T-cell (primary cell): ENCODE measurements around the gene GLG1. TPM values are rescaled to one million over a fixed set of nuclear protein-coding genes. Genes with fewer than 3 reads are reported as not detected.

ENCODE experiments used
- ATAC-seq, 4 experiments: fragments of 200-7000 bp in 3 of 4; fragments of 150-1000 bp in 1 of 4; cut with Tn5 transposase; replicated peaks in 1 of 4; 1 replicate in 3 of 4; 2 replicates in 1 of 4; pipeline ENCODE4 v1.10.0; 2021; ENCODE audit warnings: moderate library complexity in 3 of 4, mild to moderate bottlenecking in 2 of 4, moderate number of reproducible peaks in 1 of 4
- CTCF ChIA-PET, 2 donors: fragments of 300-600 bp; sonication (Branson Sonifier 250); formaldehyde crosslinking; loops; one replicate each; lab custom pipeline; 2022; ENCODE audit warnings: antibody characterized with exemption in 2 of 2; lab: Charles Lee
- POLR2A ChIA-PET, 2 donors: fragments of 300-600 bp; sonication (Branson Sonifier 250); formaldehyde crosslinking; loops; one replicate each; lab custom pipeline; 2022; ENCODE audit warnings: antibody characterized with exemption in 2 of 2; lab: Charles Lee
- DNase-seq, 35 experiments: peaks; one replicate each; pipeline versions ENCODE4 v3.0.0 to v3.0.0-alpha.2; 2013 to 2023
- H3K27ac ChIP-seq: one replicate; pipeline ENCODE4 v1.5.1; 2013; ENCODE audit warnings: low read length
- H3K27me3 ChIP-seq, 2 experiments: replicated peaks in 1 of 2; 1 replicate in 1 of 2; 2 replicates in 1 of 2; pipeline versions ENCODE4 v1.6.1 to v1.7.0; 2013; ENCODE audit warnings: low read length in 1 of 2, mixed read lengths in 1 of 2; ENCODE audit not compliant: control insufficient read depth in 2 of 2, insufficient read depth in 2 of 2; ENCODE audit errors: extremely low read depth in 1 of 2
- H3K36me3 ChIP-seq, 2 donors: 1 replicate in 1 of 2; 2 replicates in 1 of 2; pipeline versions ENCODE4 v1.6.1 to v1.7.0; 2013; ENCODE audit warnings: low read length in 1 of 2; ENCODE audit not compliant: control insufficient read depth in 2 of 2, insufficient read depth in 1 of 2; ENCODE audit errors: extremely low read depth in 1 of 2
- H3K4me1 ChIP-seq, 2 experiments: 1 replicate in 1 of 2; 2 replicates in 1 of 2; pipeline versions ENCODE4 v1.6.1 to v1.7.0; 2013; ENCODE audit warnings: low read length in 2 of 2, mixed read lengths in 1 of 2; ENCODE audit not compliant: insufficient read depth in 2 of 2, control insufficient read depth in 1 of 2; ENCODE audit errors: extremely low read depth in 1 of 2
- H3K4me3 ChIP-seq, 2 donors: 1 replicate in 1 of 2; 2 replicates in 1 of 2; pipeline versions ENCODE4 v1.5.1 to v1.7.0; 2013; ENCODE audit warnings: mild to moderate bottlenecking in 2 of 2, low read length in 1 of 2, moderate library complexity in 1 of 2; ENCODE audit not compliant: control insufficient read depth in 1 of 2; ENCODE audit errors: extremely low read depth in 1 of 2
- H3K9me3 ChIP-seq: 2 replicates; pipeline ENCODE4 v1.7.0; 2013
- H3K27ac Mint-ChIP-seq, 2 donors: one replicate each; pipeline ENCODE4 v1.8.0; 2020 to 2021; ENCODE audit warnings: mild to moderate bottlenecking in 2 of 2, mixed read lengths in 2 of 2
- H3K27me3 Mint-ChIP-seq, 2 donors: one replicate each; pipeline ENCODE4 v1.8.0; 2021 to 2022; ENCODE audit warnings: mixed read lengths in 2 of 2
- H3K36me3 Mint-ChIP-seq: one replicate; pipeline ENCODE4 v1.8.0; 2021; ENCODE audit warnings: mixed read lengths
- H3K4me1 Mint-ChIP-seq, 3 donors: one replicate each; pipeline ENCODE4 v1.8.0; 2020 to 2022; ENCODE audit warnings: mixed read lengths in 3 of 3, mild to moderate bottlenecking in 1 of 3
- H3K4me3 Mint-ChIP-seq, 3 donors: one replicate each; pipeline ENCODE4 v1.8.0; 2020 to 2022; ENCODE audit warnings: mild to moderate bottlenecking in 3 of 3, mixed read lengths in 3 of 3, moderate library complexity in 3 of 3
- H3K9me3 Mint-ChIP-seq, 3 donors: one replicate each; pipeline ENCODE4 v1.8.0; 2020 to 2022; ENCODE audit warnings: mixed read lengths in 3 of 3
- WGBS: methylation state at CpG from one replicate; pipeline ENCODE4 v1.1.5; 2013; ENCODE audit warnings: missing lambda C conversion rate; ENCODE audit not compliant: insufficient coverage; 5-methylcytosine and 5-hydroxymethylcytosine counted together
- total RNA-seq, 35 experiments: library from RNA in 6 of 35; stranded (reverse) in 6 of 35; fragments of 120-200 nt in 1 of 35; gene quantifications; one replicate each; pipeline versions ENCODE4 v1.2.1 to v1.2.4 and lab custom pipeline; 2013 to 2026

Gene GLG1
- total RNA-seq, 5 donors from 2014 or later (not counting 1 experiment from before 2014, with no cell fraction given), result 159 to 216 (median 167) TPM

- H3K9me3 ChIP-seq, result no peaks in the 10 kb centered on the region
- WGBS, result 87% methylated on average over 3 of the region's 9 CpGs
- no peak overlapping the region for H3K27ac ChIP-seq
- Mint-ChIP-seq H3K36me3 (peaks cover 26% of the 10 kb centered on the region), H3K27ac (no peak overlapping the region), H3K27me3 (no peaks in the 10 kb centered on the region), H3K4me1 (peaks cover 64 to 73% (median 72%) of the 10 kb centered on the region in 3 donors), H3K4me3 (no peak overlapping the region), H3K9me3 (no peaks in the 10 kb centered on the region)
- ChIA-PET POLR2A (interaction anchor here in 1 of 2 donors (0.7 kb wide), 1 partner anchor 854 kb away, joined by 3 read pairs; no protein-coding TSS in a partner anchor), CTCF (interaction anchor here in 1 of 2 donors (0.7 kb wide), 1 partner anchor 49 kb away, joined by 6 read pairs; no protein-coding TSS in a partner anchor)
- no peaks in the 10 kb centered on the region for H3K27me3 ChIP-seq
- no peak for DNase-seq
- peaks cover 0 to 18% of the 10 kb centered on the region in 2 donors for H3K36me3 ChIP-seq
- H3K4me1 ChIP-seq, result no peaks in the 10 kb centered on the region
- H3K4me3 ChIP-seq, result no peak overlapping the region
- no peak for ATAC-seq
Observed at GRCh38 chr16:74511961-74512360, 95.0 kb downstream of the GLG1 start.

DNA sequence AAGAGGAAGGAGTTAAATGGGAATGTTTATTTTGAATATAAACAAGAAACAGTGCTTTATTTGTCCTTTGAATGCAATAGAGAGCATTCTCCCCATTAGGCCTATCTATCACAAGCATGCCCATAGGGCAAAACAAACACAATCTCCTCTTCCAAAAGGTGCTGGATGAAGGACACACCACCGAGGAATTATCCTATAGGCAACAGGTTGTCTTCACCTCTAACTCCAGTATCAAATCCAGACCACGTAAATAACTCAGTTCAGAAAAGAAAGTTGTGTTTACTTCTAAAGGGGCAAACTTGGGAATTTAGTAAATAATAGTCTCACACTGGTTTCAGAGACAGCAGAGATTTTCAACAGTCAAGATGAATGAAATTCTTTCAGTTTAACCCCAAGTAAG lies 101.9 kb downstream of the GLG1 start:
- WGBS, result no CpG with 5 or more reads among the region's 2 CpGs
- no peak overlapping the region for H3K27ac Mint-ChIP-seq
- ATAC-seq, result no peak
- H3K36me3 Mint-ChIP-seq, result peaks cover 38% of the 10 kb centered on the region
- ChIA-PET CTCF (interaction anchor here in 1 of 2 donors (0.6 kb wide), 1 partner anchor 30 kb away, joined by 9 read pairs; no protein-coding TSS in a partner anchor), POLR2A (no interaction called here)
- Histone ChIP-seq H3K4me1 (no peaks in the 10 kb centered on the region), H3K27ac (no peak overlapping the region), H3K36me3 (peaks cover 5 to 50% of the 10 kb centered on the region in 2 donors), H3K27me3 (no peaks in the 10 kb centered on the region), H3K4me3 (no peak overlapping the region), H3K9me3 (no peaks in the 10 kb centered on the region)
- DNase-seq, result no peak
- H3K4me1 Mint-ChIP-seq, result peaks cover 22 to 40% (median 39%) of the 10 kb centered on the region in 3 donors
- no peaks in the 10 kb centered on the region for H3K27me3 Mint-ChIP-seq
- no peak overlapping the region for H3K4me3 Mint-ChIP-seq
- H3K9me3 Mint-ChIP-seq, result no peaks in the 10 kb centered on the region

DNA sequence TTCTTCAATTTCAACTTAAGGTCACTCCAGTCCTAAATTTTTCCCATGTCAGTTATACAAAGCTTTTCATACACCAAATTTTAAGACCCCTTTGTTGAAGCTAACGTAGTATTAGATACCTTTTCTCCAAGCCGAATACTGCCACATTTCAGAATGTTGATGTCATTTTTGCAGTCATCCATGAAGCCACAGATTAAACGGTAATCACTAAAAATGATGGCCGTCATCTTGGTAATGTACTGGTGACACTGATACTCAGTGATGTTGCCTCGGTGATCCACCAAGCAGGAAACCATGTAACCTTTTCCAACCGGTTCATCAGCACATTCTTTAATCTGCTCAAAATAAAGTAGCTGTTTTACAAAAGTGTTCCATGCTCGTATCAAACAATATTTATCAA lies 103.5 kb downstream of the GLG1 start:
- DNase-seq (no peak), ATAC-seq (no peak)
- no peaks in the 10 kb centered on the region for H3K27me3 ChIP-seq
- H3K4me3 ChIP-seq, result no peak overlapping the region
- 89% methylated on average over 5 of the region's 7 CpGs for WGBS
- Mint-ChIP-seq H3K27ac (no peak overlapping the region), H3K9me3 (no peaks in the 10 kb centered on the region), H3K36me3 (peaks cover 34% of the 10 kb centered on the region), H3K27me3 (no peaks in the 10 kb centered on the region), H3K4me1 (peaks cover 22 to 36% (median 34%) of the 10 kb centered on the region in 3 donors), H3K4me3 (no peak overlapping the region)
- POLR2A ChIA-PET, result interaction anchor here in 1 of 2 donors (0.5 kb wide), 1 partner anchor 78 kb away, joined by 4 read pairs; no protein-coding TSS in a partner anchor
- H3K9me3 ChIP-seq, result no peaks in the 10 kb centered on the region
- H3K27ac ChIP-seq, result no peak overlapping the region
- CTCF ChIA-PET, result interaction anchor here in 1 of 2 donors (1.2 kb wide), 1 partner anchor 119 kb away, joined by 3 read pairs; no protein-coding TSS in a partner anchor
- no peaks in the 10 kb centered on the region for H3K4me1 ChIP-seq
- peaks cover 8 to 57% of the 10 kb centered on the region in 2 donors for H3K36me3 ChIP-seq

DNA sequence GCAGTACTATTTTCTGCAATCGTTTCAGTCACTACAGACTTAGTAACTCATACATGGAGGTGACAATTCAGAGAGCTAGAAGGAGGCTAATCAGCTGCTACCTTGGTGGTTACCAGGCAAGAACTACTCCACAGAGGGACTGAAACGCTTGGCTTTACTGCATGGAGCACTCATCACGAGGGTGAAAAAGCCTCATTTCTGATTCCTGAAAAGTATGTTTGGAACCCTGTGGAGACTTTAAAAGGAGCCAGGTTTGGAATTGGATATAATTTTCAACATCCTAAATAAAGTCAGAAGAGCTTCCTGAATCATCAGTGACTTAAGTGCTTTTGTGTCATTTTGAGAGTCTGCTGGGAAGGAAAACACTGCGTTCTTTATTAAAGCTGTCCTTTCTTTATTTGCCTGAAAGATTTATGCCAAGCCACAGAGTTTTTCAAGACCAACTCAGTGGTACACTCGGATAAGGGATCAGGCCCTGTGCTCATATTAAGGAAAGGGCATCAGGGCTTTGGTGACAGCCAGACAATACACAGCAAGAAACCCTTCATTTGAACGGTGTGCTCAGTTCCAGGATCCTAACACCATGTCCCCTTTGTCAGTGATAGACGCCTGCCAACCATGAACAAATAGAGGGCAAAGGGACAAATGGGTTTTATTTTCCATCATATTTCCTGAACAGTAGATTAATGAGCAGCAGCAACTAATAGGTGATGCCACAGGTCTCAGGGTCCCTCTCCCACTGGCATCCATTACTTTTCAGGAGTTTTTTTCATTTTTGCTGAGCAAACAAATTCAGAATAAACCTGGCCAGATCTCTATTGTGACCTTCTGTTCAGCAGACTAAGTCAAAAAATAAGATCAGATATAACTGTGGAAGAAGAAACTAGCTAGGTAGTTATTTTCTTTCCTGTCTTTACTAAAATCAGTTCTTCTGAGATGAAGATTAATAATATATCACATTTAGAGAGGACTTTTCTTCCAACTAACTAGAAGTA lies 105.1 kb downstream of the GLG1 start:
- Mint-ChIP-seq H3K27ac (peak overlapping the region; percentile 28 to 61), H3K9me3 (no peaks in the 10 kb centered on the region), H3K4me3 (no peak overlapping the region), H3K36me3 (peaks cover 28% of the 10 kb centered on the region), H3K27me3 (no peaks in the 10 kb centered on the region), H3K4me1 (peaks cover 22 to 28% (median 27%) of the 10 kb centered on the region in 3 donors)
- ChIA-PET CTCF (no interaction called here), POLR2A (interaction anchor here in 1 of 2 donors (0.6 kb wide), 1 partner anchor 99 kb away, joined by 4 read pairs; no protein-coding TSS in a partner anchor)
- no peaks in the 10 kb centered on the region for H3K4me1 ChIP-seq
- H3K36me3 ChIP-seq, result peaks cover 8 to 45% of the 10 kb centered on the region in 2 donors
- DNase-seq (no peak), ATAC-seq (no peak)
- H3K4me3 ChIP-seq, result no peak overlapping the region
- no peaks in the 10 kb centered on the region for H3K9me3 ChIP-seq
- WGBS, result 88% methylated on average over 2 of the region's 7 CpGs
- no peaks in the 10 kb centered on the region for H3K27me3 ChIP-seq
- no peak overlapping the region for H3K27ac ChIP-seq

DNA sequence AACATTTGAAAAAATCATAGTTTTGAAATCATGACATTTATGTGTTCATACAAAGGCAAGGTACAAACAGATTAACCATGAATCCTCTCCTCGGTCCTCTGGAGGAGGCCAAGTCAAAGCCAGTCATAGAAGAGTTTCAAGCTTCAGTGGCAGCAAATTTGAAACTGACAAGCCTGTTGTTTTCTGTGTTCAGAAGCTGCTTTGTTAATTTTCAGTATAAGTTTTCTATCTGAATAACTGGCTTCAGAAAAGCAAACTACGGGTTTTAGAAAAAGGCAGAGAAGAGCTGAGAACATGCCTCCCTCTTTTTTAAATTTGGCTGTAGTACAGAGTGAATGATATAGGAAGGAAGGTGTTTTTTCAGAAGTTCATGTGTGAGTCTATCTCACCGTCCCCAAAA lies 106.0 kb downstream of the GLG1 start:
- H3K4me3 Mint-ChIP-seq, result no peak overlapping the region
- WGBS, result no CpG with 5 or more reads among the region's 3 CpGs
- ChIA-PET CTCF (no interaction called here), POLR2A (interaction anchor here in 1 of 2 donors (0.6 kb wide), 1 partner anchor 100 kb away, joined by 4 read pairs; no protein-coding TSS in a partner anchor)
- no peak overlapping the region for H3K27ac ChIP-seq
- ATAC-seq, result no peak
- no peaks in the 10 kb centered on the region for H3K27me3 Mint-ChIP-seq
- H3K9me3 Mint-ChIP-seq, result no peaks in the 10 kb centered on the region
- no peaks in the 10 kb centered on the region for H3K9me3 ChIP-seq
- H3K36me3 Mint-ChIP-seq, result peaks cover 25% of the 10 kb centered on the region
- H3K4me1 ChIP-seq, result no peaks in the 10 kb centered on the region
- peak overlapping the region; percentile 44 to 71 for H3K27ac Mint-ChIP-seq
- no peak for DNase-seq
- peaks cover 18 to 25% (median 24%) of the 10 kb centered on the region in 3 donors for H3K4me1 Mint-ChIP-seq
- H3K27me3 ChIP-seq, result no peaks in the 10 kb centered on the region
- H3K36me3 ChIP-seq, result peaks cover 12 to 48% of the 10 kb centered on the region in 2 donors
- H3K4me3 ChIP-seq, result no peak overlapping the region

DNA sequence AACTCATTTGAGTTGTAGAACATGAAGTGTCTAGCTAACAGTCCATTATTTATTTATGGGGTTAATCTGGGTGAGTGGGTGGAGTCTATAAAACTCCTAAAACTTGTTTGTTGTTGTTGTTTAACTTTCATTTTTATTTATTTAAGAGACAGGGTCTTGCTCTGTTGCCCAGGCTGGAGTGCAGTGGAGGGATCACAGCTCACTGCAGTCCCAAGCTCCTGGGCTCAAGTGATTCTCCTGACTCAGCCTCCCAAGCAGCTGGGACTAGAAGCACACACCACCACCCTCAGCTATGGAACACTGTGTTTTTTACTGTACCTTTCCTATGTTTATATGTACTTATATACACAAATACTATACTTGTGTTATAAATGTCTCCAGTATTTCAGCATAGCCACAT lies 107.8 kb downstream of the GLG1 start:
- H3K4me3 ChIP-seq, result no peak overlapping the region
- H3K4me1 ChIP-seq, result no peaks in the 10 kb centered on the region
- Mint-ChIP-seq H3K4me1 (peaks cover 9 to 20% (median 20%) of the 10 kb centered on the region in 3 donors), H3K4me3 (no peak overlapping the region), H3K27ac (peak overlapping the region; percentile 11 to 48), H3K36me3 (peaks cover 27% of the 10 kb centered on the region), H3K27me3 (no peaks in the 10 kb centered on the region), H3K9me3 (no peaks in the 10 kb centered on the region)
- ChIA-PET POLR2A (no interaction called here), CTCF (interaction anchor here in 1 of 2 donors (0.7 kb wide), 1 partner anchor 576 kb away, joined by 6 read pairs; no protein-coding TSS in a partner anchor)
- no peaks in the 10 kb centered on the region for H3K27me3 ChIP-seq
- H3K9me3 ChIP-seq, result no peaks in the 10 kb centered on the region
- no peak overlapping the region for H3K27ac ChIP-seq
- ATAC-seq (no peak), DNase-seq (no peak)
- peaks cover 12 to 57% of the 10 kb centered on the region in 2 donors for H3K36me3 ChIP-seq
